Hippocampal formation (tissue), 2 donors: ENCODE results near the gene CYP4F8.
"Not testable (repeated sequence)": the region's sequence is repeated elsewhere in the genome, so short reads cannot be mapped to it uniquely, and the experiment has no call there.

Source experiments
- DNase-seq, 2 donors: peaks; one replicate each; lab custom pipeline; 2025; lab: John Stamatoyannopoulos, UW

The CYP4F8 gene

DNA sequence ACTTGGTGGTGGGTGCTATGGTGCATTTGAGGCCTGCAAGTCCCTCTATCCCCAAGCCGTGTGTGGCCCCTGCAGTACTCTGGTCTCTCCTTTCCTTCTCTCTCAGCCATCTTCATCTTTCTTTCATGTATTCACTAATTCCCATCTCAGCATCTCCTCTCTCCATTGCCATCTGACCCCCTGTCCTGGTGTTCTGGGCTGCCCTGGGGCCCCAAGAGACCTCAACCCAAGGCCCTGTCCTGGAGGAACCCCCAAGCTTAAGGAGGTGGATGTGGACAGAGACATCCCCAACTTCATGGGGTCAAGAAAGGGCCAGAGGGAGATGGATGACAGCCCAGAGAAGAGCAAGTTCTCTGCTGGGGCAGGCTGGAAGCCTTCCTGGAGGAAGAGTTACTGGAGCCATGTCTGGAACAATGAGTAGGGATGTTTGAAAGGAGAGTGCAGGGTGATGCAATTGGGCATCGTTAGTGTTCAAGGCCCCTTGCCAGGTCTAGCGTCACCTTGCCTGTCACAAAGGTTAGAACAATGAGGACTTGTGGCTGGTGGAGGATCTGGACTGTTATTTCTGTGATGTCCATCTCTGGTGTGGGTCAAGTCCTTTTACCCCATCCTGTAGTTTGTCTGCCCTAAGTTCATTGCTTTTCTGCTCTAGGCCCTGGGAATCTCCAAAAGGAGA, 29.2 kb downstream of the CYP4F8 start:
- DNase-seq, result no peak

- DNase-seq, result no peak
Measured at GRCh38 chr19:15644816-15645215, 29.8 kb downstream of the CYP4F8 start.

DNA sequence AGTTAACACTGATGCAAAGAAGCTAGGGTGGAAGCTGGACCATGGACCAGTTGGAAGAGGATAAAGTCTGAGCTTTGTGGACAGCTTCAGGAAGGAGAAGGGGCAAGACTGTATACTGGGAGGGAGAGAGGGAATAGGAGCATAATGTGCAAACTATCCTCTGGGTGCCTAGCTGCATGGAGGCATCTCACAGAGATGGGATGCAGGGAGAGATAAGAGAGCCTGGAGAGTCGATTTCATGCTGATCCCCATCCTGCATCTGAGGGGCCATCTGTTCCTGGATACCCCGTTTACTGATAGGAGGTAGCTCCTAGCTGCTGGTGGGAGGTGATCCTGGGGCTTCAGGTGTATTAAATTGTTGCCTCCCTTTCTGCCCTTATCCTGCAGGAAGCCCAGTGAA, 34.5 kb downstream of the CYP4F8 start:
- no peak for DNase-seq

GRCh38 chr19:15650123-15650522, 35.1 kb downstream of the CYP4F8 start:
- not testable (repeated sequence) for DNase-seq

DNA sequence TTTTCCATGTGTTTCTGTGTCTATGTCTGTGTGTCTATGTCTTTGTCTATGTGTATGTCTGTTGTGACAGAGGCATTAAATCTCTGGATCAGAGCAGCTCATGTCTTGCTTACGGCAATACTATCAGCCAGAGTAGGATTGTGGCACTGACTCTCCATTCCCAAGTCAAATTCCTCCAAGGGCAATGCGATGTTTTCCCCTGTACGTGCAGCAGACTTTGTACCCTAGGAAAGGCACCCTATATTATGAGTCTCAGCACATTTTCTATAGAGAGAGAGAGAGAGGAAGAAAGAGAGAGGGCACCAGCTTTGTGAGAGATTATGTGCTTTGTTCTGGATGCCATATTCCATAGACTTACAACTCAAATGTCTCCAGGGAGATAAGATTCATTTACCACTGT, 36.8 kb downstream of the CYP4F8 start:
- DNase-seq, result no peak

GRCh38 chr19:15652559-15653278, 37.7 kb downstream of the CYP4F8 start:
- no peak for DNase-seq

GRCh38 chr19:15656467-15656866, 41.4 kb downstream of the CYP4F8 start:
- no peak for DNase-seq

- DNase-seq, result no peak
Measured at GRCh38 chr19:15663247-15663646, 48.2 kb downstream of the CYP4F8 start.

DNA sequence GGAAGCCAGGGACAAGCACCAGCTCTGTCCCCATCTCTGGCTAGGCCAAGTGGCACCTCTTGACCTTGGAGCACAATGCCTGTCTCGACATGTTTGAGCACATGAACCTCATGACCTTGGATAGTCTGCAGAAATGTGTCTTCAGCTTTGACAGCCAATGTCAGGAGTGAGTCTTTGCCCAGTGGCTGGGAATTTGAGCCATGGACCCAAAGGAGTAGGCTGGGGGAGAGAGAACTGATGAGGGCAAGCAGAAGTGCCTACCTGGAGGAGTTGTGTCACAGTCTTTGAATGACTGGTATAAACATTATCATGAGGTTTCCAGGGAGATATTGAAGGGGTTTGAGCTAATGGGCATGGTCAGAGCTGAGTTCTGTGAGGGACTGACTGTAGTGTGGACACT, 51.2 kb downstream of the CYP4F8 start:
- DNase-seq, result no peak

DNA sequence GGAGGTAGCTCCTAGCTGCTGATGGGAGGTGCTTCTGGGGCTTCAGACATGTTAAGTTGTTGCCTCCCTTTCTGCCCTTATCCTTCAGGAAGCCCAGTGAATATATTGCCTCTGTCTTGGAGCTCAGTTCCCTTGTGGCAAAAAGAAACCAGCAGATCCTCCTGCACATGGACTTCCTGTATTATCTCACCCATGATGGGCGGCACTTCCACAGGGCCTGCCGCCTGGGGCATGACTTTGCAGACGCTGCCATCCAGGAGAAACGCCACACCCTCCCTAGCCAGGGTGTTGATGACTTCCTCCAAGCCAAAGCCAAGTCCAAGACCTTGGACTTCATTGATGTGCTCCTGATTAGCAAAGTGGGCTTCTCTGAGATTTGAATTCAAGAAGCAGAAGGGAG, 51.9 kb downstream of the CYP4F8 start:
- no peak for DNase-seq

DNA sequence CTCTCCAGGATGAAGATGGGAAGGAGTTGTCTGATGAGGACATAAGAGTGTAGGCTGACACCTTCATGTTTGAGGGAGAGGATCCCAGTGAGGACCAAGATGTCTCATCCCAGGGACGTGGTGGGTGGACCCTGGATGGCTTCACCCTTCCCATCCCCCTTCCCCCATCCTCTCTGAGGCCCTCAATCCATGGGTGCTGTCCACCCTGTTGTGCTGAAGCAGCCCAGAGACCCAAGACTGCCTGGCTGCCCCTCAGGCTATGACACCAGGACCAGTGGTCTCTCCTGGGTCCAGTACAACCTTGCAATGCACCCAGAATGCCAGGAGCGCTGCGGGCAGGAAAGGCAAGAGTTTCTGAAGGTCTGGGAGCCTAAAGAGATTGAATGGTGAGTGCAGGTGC, 54.4 kb downstream of the CYP4F8 start:
- no peak for DNase-seq

DNA sequence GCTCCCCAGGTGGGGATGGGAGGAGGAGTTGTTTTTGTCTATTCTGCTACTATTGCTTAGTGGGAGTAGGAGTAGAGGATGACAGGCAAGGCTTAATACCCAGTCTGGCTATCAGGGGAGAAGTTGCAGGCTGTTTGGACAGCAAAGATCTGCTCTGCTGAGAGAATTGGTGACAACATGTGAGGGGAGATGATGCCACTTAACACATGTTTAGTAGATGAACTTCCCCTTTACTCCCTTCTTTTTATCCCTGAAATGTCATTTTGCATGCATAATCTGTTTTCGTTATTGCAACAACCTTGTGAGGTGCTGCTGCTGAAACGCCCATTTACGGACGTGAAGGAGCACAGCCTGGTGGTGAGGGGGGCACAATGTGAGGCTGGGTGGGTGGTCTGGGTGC, 54.9 kb downstream of the CYP4F8 start:
- DNase-seq, result no peak

GRCh38 chr19:15671237-15671821, 56.3 kb downstream of the CYP4F8 start:
- DNase-seq, result no peak

DNA sequence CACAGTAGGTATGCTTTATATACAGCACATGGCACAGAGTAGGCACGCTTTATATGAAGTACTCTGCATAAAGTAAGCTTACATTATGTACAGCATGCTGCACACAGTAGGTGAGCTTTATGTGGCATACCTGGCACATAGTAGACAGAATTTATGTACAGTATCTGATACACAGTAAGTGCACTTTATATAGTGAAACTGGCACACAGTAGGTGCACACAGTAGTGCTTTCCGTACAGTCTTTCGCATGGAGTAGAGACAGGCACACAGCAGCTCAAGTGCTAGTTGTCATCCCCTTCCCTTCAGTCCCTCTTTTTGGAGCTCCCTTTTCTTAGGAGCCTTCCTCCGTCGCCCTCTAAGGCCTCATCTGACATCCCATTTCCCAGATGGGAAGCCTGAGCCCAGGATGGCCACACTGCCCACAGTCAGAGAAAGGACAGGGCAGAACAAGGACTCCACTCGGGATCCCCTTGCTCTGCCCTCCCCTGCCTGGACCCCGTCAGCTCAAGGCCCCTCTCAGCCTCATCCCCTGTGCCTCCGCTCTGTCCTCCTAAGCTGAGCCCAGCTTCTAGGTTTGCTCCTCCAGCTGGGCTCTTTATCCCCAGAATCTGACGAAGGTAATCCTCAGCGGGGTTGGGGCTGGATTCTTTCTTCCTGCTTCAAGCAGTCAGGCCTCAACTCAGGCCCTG, 57.0 kb downstream of the CYP4F8 start:
- no peak for DNase-seq

DNA sequence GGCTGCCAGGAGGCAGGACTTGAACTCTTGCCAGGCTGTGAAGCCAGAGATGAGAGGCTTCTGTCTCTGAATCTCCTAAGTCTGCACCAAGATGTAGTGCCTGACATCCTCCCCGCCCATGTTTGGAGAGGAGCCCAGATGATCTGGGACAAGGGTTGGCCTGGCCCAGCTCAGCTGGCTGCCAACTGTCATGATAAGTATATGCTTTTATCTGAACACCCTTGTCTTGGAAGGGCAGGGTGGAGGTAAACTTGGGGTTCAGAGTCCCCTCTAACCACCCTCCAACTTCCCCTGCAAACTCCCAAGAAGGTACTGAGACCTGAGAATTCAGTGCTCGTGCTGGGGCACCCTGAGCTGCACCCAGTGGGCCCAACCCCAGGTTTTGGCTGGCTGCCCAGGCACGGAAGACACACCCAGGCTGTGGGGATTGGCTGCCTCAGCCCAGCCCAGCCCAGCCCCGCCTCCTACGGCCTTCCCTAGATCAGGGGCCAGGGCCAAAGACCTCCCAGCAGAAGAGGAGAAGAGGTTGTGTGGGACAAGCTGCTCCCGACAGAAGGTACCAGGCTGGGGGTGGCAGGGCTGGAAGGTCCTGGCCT, 57.7 kb downstream of the CYP4F8 start, which contains the start of gene CYP4F12:
CYP4F12 (plus strand) TSS at position 508 of the 596 bp plus-strand sequence. CDS start 443 bp downstream, outside the sequence.
- no peak for DNase-seq

GRCh38 chr19:15673176-15673654, 58.2 kb downstream of the CYP4F8 start:
- no peak for DNase-seq

DNA sequence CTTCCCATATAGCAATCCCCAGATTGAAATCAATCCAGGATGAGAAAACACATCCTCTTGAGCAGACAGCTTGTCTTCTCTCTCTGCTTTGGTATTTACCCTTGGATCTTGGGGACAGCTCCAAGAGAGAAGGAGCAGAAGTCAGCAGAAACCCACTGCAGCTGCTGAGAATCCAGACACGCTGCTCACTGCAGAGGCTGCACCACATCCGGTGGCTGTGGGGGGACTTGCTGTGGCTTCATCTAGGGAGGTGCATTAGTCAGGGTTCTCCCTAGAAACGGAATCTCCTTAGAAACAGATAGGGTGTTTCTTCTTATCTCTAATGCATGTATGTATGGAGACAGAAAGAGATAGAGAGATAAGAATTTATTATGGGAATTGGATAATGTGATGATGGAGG, 60.5 kb downstream of the CYP4F8 start:
- DNase-seq, result no peak

- no peak for DNase-seq
Measured at GRCh38 chr19:15679089-15679488, 64.1 kb downstream of the CYP4F8 start.

- not testable (repeated sequence) for DNase-seq
Measured at GRCh38 chr19:15679865-15680264, 64.8 kb downstream of the CYP4F8 start.
